IPS-20b (cell line): Measurements from ENCODE around the gene RBBP8NL.

Experiments used
- H3K27ac ChIP-seq: one replicate; pipeline ENCODE4 v1.5.1; 2013; ENCODE audit warnings: low read length
- H3K27me3 ChIP-seq: 2 replicates; pipeline ENCODE4 v1.6.1; 2013; ENCODE audit warnings: mild to moderate bottlenecking, low read length, inconsistent platforms; ENCODE audit not compliant: insufficient read depth
- H3K36me3 ChIP-seq: 2 replicates; pipeline ENCODE4 v1.6.1; 2013; ENCODE audit warnings: low read depth, mild to moderate bottlenecking, inconsistent platforms, low read length, moderate library complexity; ENCODE audit not compliant: insufficient read depth
- H3K4me1 ChIP-seq: 2 replicates; pipeline ENCODE4 v1.6.1; 2013; ENCODE audit warnings: mild to moderate bottlenecking, control low read depth, inconsistent platforms, low read length, moderate library complexity; ENCODE audit not compliant: insufficient read depth
- H3K4me3 ChIP-seq: 2 replicates; pipeline ENCODE4 v1.5.1; 2013; ENCODE audit warnings: mild to moderate bottlenecking, low read length, inconsistent platforms
- H3K9ac ChIP-seq: 2 replicates; pipeline ENCODE4 v1.6.1; 2013; ENCODE audit warnings: low read depth, mild to moderate bottlenecking, inconsistent platforms, low read length, moderate library complexity
- H3K9me3 ChIP-seq: 2 replicates; pipeline ENCODE4 v1.6.1; 2013; ENCODE audit warnings: mild to moderate bottlenecking, low read depth, low read length, inconsistent platforms; ENCODE audit not compliant: insufficient read depth

RBBP8NL gene

DNA sequence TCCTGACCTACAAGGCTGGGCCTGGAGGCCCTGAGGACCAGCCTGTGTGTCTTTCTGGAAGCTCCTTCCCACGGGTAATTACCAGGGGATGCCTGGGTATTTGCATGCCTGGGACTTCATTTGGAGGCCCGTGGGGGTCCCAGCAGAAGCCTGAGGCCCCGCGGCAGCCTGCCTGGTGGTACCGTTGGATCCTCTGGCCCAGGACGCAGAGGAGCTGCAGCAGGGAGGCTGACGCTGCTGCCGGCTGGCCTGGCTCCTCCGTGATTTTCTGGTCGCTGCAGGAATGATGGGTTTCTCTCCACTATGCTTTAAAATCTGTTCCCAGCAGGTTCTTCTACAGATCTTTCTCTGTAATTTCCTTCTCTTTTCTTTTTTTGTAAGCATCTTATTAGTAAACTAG lies 26.8 kb downstream of the RBBP8NL start:
- no peak overlapping the region for H3K9ac ChIP-seq

DNA sequence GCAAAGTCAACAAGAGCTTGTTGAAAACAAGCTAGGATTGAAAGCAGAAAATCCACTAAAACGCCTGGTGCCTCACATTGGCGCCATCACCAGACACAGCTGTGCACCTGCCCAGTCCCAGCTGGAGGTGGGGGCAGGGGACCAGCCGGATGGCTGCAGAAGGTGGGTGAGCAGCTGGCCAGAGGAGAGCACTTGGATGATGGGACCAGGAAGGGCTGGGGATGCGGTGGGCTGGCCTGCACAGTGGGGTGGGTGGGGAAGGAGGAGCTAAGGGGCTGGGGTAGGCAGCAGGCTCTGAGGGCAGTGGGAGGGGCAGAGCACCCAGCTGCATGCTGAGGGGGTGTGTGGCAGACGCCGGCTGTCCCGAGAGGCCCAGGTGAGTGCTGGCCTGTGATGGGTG lies 27.3 kb downstream of the RBBP8NL start:
- Histone ChIP-seq H3K9ac (no peak overlapping the region), H3K36me3 (no peaks in the 10 kb centered on the region)

More for the DNA sequence above, 26.8 kb downstream of the RBBP8NL start:
- Histone ChIP-seq H3K9me3 (no peaks in the 10 kb centered on the region), H3K4me1 (no peaks in the 10 kb centered on the region), H3K27me3 (no peaks in the 10 kb centered on the region), H3K4me3 (no peak overlapping the region), H3K27ac (no peak overlapping the region), H3K36me3 (no peaks in the 10 kb centered on the region)

DNA sequence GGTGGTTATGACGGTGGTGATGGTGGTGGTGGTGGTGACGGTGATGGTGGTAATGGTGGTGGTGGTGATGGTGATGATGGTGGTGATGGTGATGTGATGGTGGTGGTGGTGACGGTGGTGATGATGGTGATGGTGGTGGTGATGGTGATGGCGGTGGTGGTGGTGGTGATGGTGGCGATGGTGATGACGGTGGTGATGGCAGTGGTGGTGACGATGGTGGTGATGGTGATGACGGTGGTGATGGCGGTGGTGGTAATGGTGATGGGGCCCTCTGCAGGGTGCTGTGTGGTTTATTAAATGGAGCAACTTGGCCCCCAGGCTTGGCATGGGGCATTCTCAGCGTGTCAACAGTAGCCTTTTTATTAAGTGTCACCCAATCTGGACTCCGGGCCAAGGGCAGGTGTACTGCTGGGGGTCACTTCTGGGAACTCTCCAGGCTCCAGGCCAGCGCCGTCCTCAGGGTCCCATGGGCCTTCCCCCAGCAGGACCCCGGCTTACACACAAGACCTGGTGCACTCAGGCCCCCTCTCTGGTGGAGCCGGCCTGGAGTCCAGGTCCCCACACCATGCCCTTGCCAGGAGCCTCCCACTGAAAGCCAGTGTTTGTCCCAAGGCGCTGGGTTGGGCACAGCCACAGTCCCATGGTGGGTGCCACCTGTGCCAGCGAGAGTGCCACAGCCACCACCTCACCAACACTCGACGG lies 29.1 kb downstream of the RBBP8NL start:
- H3K9ac ChIP-seq = no peak overlapping the region
- H3K4me3 ChIP-seq = no peak overlapping the region
- no peaks in the 10 kb centered on the region for H3K4me1 ChIP-seq

More for the DNA sequence above, 27.3 kb downstream of the RBBP8NL start:
- Histone ChIP-seq H3K27ac (no peak overlapping the region), H3K4me3 (no peak overlapping the region), H3K4me1 (no peaks in the 10 kb centered on the region), H3K27me3 (no peaks in the 10 kb centered on the region), H3K9me3 (no peaks in the 10 kb centered on the region)

DNA sequence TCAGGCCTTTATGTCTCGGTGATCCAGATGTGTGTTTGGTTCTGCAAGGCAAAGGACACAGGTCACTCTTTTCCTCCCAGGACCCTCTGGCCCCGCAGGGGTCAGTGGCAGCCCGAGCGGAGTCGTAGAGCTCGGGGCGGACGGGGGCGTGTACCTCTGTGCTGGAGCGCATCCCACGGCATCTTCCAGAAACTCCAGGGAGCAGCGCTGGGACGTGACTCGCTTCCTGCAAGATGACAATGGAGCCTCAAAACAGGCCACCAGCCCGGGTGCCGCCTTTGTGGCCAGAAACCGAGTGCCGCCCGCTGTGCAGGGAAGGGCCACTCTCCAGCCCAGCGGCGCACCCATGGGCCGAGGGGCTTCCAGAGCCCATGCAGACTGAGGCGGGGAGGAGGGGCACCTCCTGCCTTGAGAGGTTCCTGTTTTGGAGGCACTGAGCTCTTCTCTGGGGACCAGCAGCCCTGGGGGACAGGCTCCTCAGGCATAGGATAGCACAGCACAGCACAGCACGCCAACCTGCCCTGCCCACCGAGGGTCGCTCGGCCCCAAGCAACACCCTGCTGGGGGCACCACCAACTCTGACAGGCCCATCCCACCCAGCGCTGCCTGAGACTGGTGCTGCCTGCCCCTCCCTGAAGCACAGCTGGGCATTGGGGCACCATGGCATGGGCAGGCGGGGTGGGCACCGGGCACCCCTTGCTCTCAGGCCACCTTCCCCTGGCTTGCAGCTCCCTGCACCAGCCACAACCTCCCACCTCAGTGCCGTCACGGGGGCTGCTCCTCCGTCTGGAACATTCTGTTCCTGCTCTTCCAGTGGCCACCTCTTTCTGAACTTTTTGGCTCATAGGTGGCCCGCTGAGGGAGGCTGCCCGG lies 30.7 kb downstream of the RBBP8NL start:
- no peaks in the 10 kb centered on the region for H3K9me3 ChIP-seq
- H3K9ac ChIP-seq = no peak overlapping the region
- H3K27me3 ChIP-seq = no peaks in the 10 kb centered on the region
- no peak overlapping the region for H3K4me3 ChIP-seq
- no peak overlapping the region for H3K27ac ChIP-seq
- H3K4me1 ChIP-seq = no peaks in the 10 kb centered on the region
- no peaks in the 10 kb centered on the region for H3K36me3 ChIP-seq

More for the DNA sequence above, 29.1 kb downstream of the RBBP8NL start:
- no peaks in the 10 kb centered on the region for H3K36me3 ChIP-seq
- H3K27ac ChIP-seq = no peak overlapping the region
- H3K27me3 ChIP-seq = no peaks in the 10 kb centered on the region
- no peaks in the 10 kb centered on the region for H3K9me3 ChIP-seq

DNA sequence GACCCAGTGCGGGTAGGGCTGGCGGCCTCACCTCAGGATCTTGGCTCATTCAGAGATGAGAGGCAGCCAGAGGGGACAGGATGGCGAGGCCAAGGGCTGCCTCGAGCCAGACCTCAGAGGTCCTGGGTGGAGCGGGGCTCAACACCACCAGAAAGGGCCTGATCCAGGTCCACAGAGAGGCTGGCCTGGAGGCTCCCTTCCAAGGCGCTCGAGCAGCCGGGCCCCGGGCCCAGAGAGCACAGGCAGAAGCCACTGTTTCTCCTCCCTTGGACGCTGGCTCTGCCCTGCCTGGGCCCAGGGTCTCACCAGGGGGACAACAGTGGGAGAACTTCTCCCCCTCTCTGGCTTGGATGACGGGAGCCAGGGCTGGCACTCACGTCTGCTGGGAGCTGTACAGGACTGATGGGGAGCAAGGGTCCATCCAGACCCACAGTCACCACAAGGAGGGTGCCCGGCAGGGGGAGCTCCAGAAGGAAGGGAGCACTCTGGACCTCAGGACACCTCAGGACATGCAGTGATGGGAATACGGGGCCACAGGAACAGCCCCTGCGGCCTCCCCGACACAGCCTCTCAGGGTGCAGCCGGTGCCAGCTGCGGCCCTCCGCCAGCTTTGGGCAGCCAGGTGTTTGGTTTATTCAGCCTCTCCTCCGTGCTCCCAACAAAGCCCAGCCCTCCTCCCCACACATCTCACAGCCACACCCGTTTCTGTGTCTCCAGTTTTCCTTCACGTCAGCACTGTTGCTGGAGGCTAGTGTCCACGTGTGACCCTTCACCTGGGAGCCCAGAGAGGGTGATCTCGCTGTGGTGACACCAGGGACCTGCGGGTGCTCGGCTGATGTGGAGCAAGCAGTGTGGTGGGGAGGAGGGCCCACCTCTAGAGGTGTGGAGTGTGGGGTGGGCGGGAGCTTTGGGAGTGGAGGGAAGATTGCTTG lies 31.8 kb downstream of the RBBP8NL start:
- no peak overlapping the region for H3K27ac ChIP-seq
- no peaks in the 10 kb centered on the region for H3K4me1 ChIP-seq
- no peak overlapping the region for H3K9ac ChIP-seq
- no peaks in the 10 kb centered on the region for H3K27me3 ChIP-seq
- no peak overlapping the region for H3K4me3 ChIP-seq
- no peaks in the 10 kb centered on the region for H3K9me3 ChIP-seq
- no peaks in the 10 kb centered on the region for H3K36me3 ChIP-seq

DNA sequence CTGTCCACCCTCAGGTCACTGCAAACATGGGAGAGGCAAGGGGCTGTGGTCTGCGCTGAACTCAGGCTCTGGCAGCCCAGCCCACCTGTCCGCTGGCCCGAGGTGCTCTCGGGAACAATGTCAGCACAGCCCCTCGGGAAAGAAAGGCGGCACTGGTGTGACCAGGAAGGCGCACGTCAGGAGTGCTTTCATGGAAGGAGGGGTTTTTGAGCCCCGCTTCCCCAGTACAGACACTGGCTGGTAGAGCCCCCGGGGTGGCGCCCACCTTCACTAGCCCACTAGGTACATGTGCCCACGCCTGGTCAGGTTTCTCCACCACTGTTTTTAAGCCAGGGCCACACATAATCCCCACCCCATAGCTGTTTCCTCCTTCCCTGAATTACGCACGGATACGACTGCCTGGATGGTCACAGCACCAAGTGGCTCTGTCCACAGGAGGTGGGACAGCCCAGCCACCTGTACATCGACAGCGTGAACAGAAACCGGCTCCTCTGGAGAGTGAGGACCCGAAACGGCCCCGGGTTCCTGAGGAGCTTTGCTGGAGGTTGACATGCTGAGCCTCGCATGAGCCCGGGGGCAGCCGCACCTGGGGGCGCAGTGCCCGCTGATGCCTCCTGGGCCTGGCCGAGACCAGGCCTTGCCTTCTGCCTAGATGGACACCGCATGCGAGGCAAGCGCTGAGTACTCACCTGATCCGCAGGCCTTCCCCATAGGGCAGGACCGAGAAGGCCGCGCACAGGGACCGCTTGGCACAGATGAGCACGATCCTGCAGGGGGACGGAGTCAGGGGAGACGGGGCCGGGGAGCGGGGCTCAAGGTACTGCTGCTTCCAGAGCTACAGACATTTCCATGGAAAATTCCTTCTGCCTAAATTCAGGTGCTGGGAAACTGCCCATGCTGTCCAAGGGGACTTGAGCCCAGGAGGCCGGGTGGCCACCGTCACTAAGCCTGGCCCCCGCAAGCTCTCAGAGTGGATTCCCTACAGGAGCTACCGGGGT lies 32.8 kb downstream of the RBBP8NL start:
- Histone ChIP-seq H3K9me3 (no peaks in the 10 kb centered on the region), H3K36me3 (peaks cover 8% of the 10 kb centered on the region)

DNA sequence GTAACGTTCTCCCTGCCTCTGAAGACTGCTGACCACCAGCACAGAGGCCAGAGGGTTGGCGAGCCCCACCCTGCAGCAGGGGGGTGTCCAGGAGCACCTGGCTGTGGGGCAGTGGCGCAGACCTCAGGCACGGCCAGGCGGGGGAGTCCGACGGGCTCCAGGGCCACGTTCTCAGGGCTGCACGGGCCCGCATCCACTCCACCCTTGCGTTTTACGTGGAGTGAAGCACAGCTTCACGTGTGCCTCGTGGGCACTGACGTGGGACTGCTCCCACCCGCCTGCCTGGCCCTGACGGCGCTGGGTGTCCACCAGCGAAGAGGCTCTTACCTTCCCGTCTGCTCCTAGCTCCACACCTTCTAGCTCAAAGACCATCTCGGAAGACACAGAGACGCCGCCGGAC lies 33.5 kb downstream of the RBBP8NL start:
- no peak overlapping the region for H3K27ac ChIP-seq
- H3K9me3 ChIP-seq = no peaks in the 10 kb centered on the region
- peaks cover 15% of the 10 kb centered on the region for H3K36me3 ChIP-seq
- H3K27me3 ChIP-seq = no peaks in the 10 kb centered on the region
- no peaks in the 10 kb centered on the region; the same call in 1 of the 2 replicates for H3K4me1 ChIP-seq
- H3K9ac ChIP-seq = no peak overlapping the region
- H3K4me3 ChIP-seq = no peak overlapping the region

More for the DNA sequence above, 32.8 kb downstream of the RBBP8NL start:
- H3K4me3 ChIP-seq = no peak overlapping the region
- no peaks in the 10 kb centered on the region for H3K4me1 ChIP-seq
- no peak overlapping the region for H3K27ac ChIP-seq
- H3K9ac ChIP-seq = no peak overlapping the region
- H3K27me3 ChIP-seq = no peaks in the 10 kb centered on the region

DNA sequence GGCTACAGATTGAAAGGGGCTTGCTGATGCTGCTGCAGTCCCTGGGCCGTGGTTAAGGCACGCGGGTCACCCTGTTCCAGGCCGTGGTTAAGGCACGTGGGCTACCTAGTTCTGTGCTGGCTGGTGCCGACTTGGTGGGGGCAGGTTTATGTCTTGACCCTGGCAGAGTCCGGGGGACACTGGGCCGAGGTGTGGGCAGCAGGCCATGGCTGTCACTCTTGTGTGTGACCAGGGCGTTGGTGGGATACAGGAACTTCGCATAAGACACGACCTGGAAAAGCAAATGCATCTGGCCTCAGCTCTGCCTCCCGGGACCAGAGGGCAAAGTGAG lies 34.0 kb downstream of the RBBP8NL start:
- H3K4me3 ChIP-seq = no peak overlapping the region
- no peak overlapping the region for H3K27ac ChIP-seq
- peaks cover 21% of the 10 kb centered on the region for H3K36me3 ChIP-seq
- H3K9me3 ChIP-seq = no peaks in the 10 kb centered on the region
- H3K4me1 ChIP-seq = no peaks in the 10 kb centered on the region; the same call in 1 of the 2 replicates
- no peak overlapping the region for H3K9ac ChIP-seq
- no peaks in the 10 kb centered on the region for H3K27me3 ChIP-seq

DNA sequence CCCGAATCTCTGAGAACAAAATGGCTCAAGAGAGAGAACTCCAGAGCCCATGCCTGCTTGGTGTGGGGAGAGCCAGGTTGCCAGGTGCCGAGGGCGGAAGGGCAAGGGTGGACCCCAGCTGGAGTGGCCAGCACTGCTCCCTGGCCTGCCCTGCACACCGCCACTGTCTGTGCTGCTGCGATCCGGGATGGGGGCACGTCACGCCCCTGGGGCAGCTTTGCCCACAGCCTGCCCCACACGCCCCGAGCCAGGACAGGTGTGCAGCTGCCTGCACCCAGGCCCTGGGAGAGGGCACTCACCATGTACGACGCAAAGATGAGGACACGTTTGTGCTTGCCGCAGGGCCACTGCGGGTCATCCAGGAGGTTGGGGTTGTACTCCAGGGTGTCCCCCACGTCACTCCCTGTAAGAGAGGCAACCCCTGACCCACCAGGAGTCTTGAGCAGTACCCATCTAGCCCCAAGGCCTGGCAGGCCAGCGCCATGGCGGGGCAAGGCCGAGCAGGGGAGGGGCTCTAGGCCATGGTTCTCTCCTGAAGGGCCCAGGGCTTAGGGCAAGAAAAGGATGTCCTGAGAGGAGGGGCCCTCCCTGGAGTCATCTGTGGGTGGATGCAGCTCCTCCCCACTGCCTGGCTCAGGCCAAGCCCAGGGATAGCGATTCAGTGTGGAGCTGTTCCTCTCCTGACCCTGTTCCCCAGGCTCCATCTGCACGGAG lies 34.6 kb downstream of the RBBP8NL start:
- peaks cover 26% of the 10 kb centered on the region for H3K36me3 ChIP-seq
- H3K27ac ChIP-seq = no peak overlapping the region
- H3K27me3 ChIP-seq = no peaks in the 10 kb centered on the region
- H3K4me1 ChIP-seq = no peaks in the 10 kb centered on the region; the same call in 1 of the 2 replicates
- no peak overlapping the region for H3K4me3 ChIP-seq
- H3K9me3 ChIP-seq = no peaks in the 10 kb centered on the region
- H3K9ac ChIP-seq = no peak overlapping the region

DNA sequence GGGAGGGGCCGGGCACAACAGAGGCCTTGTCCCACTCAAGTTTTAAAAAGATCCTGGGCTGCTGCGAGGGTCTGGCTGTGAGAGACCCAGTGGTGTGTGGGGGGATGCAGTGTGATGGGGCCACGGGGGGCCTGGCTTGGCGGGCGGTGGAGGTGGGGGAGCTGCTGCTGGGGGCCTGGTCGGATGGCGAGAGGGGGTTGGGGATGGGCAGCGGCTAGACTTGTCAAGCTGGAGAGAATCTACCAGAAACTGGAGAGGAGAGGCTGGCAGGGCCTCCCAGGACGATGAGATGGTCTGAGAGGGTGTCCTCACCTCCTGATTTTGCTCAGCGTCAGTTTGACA lies 35.3 kb downstream of the RBBP8NL start:
- Histone ChIP-seq H3K9me3 (no peaks in the 10 kb centered on the region), H3K9ac (no peak overlapping the region), H3K27ac (no peak overlapping the region), H3K36me3 (peaks cover 32% of the 10 kb centered on the region), H3K27me3 (no peaks in the 10 kb centered on the region), H3K4me1 (no peaks in the 10 kb centered on the region; the same call in 1 of the 2 replicates), H3K4me3 (no peak overlapping the region)
